Hindlimb muscle (tissue), 1 donor: ENCODE measurements around the gene ANKH. TPM values are rescaled to one million over a fixed set of nuclear protein-coding genes. Genes with fewer than 3 reads are reported as not detected.

ENCODE experiments used
- DNase-seq: peaks from one replicate; pipeline ENCODE4 v3.0.0-alpha.2; 2013
- polyA plus RNA-seq: library from polyadenylated mRNA; unstranded; fragments of 120-200 nt; gene quantifications from one replicate; pipeline ENCODE4 v1.2.1, GENCODE V29; 2013; ENCODE audit not compliant: insufficient read length

The ANKH gene
- polyA plus RNA-seq, 1 donor = 23.1 TPM

DNA sequence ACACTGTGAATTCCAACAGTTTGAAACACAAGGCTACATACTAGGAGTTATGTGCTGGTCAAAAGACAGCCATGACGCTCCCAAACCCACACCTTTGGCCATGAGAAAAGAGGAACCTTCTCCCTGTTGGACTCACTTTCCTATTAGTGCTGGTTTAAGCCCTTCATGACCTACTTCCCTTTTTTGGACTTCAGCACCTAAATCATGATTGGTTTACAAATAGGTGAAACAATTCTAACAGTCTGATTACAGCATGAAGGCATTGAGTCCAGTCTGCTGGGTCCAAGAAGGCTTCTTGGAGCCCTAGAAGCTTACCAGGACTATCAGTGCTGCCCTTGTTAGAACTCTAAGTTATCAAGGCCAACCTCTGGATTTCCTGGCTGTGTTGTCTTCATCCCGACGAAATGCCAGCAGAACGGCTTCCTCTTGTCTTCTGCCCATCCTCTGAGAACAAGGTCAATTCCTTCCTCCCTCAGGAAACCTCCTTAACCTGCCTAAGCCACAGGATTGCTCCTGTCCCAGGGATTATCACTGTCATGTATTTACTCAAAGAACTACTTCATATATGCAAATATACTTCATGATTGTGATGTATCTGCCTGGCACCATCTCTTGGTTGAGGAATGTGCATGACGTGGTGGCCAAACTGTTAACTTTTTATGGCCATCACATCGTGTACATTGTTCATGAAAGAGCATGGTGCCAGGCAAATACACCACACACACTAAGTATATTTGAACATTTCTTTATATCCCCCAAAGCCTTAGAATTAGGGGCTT is 83.6 kb downstream of the ANKH start:
- no peak for DNase-seq

DNA sequence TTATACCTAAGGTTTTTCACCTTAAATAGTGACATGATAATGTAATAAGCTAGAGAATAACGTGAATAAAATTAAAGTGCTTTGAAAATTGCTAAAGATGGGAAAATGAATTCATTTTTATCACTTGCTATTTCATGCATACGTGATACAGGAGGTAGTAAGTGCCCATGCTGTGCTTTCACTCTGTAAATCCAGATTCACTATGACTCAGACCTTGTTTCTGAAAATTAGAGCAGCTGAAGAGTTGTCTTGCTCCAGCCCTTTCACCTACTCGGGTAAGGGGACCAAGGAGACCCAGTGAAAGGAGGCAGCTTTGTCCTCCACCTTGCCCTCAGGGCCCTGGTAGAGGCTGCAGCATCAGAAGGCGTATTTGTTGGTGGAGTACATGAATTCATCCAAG is 87.9 kb downstream of the ANKH start:
- DNase-seq = no peak

DNA sequence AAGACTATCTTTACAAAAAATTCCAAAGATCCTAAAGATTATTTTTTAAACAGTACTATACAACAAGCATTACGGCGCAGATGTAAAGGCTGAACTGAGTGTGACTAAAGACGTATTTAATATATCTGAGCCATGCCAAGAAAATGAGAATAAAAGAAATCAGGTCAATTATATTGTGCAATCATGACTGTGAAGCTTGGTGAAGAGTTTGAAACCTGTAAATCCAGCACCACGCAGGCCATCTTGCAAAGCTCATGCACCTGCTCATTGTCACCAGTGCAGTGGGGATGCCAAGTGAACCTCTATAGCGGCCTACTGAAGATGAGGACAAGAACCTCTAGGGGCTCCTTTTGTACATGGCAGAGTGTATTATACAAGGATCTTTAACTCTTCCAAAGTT is 89.0 kb downstream of the ANKH start:
- DNase-seq = no peak

DNA sequence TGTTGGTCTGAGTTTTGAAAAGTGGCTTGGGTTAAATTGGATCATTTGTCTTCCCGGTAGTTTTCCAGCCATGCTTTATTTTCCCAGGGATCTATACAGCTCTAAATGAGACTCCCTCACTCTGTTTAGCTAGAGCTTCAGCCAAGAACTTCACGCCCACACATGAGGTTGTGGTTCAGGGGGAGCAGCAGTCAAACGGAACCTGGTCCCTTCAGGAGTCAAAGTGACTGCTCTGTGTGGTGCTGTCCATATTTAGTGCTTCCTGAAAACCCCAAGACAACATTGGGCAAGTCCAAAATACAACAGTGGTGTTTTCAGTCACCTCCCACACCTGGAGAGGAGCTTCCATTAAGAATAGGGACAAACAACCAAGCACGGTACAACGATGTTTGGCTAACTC is 90.5 kb downstream of the ANKH start:
- DNase-seq = no peak

DNA sequence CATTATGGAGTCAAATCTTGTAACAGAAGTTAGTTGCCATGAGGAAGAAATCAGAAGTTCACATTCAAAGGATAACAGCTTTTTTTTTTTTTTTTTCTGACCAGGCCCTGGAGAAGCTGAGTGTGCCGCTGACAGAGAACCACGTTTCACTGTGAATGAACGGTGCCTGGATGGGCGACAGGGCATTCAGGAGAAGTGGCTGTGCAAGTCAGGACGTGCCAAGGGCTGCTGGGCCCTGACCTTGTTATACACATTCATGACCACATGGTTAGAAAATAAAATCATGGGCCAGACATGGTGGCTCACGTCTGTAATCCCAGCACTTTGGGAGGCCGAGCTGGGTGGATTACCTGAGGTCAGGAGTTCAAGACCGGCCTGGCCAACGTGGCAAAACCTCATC is 91.6 kb downstream of the ANKH start:
- DNase-seq = no peak

DNA sequence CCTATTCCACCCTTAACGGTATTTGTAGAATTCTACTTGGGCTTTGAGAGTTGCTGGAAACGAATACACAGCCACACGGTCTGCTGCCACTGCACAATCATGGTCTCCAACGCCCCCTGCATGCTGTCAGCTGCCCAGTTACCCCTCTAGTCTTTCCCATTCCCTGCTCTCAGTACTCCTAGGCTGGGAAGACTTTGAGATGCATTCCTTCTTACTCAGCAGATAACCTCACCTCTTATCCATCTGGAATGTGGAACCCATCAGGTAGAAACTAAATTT is 92.8 kb downstream of the ANKH start:
- no peak for DNase-seq

DNA sequence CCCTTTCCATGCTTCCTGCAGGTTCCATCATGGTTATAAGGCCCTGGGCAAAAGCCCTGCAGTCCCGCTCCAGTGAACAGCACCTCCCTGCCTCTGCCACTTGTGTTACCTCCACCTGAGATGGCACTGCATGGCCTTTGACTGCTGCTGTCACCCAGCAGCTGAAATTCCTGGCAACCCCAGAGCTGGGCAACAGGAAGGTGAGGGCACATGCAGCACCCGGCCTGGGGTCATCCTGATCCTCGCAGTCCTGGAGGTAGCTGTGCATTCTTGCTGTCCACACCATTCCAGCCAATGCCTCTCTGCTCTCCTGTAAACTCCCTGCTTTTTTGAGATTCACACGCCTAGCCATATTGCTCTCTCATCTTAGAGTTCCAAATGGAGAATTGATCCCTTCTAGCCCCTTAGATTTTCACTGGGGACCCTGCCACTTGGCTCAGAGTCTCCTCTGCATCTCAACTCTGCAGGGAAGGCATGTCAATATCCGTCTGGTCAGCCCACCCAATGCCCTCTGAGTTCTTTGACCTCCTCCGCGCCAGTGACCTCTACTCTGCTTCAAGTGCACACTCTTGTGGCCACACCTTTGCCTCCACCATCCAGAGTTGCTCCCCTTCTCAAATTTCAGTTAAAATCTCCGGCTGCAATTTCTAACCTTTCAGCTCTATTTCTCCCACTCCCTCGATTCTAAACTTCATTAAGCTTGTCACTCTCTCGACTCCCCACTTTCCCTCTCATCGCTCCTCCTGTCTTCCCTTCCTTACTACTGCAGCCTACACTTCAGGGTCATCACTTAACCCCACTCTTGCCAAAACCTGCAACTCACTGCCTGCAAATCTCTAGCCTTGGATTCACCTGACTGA is 93.4 kb downstream of the ANKH start:
- no peak for DNase-seq

DNA sequence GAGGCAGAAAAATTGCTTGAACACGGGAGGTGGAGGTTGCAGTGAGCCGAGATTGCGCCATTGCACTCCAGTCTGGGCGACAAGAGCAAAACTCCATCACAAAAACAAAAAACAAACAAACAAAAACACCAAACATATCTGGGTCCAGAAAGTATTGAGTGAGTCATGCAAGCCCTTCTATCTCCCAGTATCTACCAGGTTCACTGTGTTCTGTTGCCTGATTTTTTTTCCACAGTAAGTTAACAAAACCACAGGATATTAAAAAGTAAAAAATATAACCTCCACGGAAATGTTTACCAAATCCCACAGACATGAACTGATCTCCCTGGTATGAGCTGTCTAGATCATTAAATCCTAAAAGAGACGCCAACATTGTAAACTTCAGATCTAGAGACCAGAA is 94.4 kb downstream of the ANKH start:
- DNase-seq = no peak

DNA sequence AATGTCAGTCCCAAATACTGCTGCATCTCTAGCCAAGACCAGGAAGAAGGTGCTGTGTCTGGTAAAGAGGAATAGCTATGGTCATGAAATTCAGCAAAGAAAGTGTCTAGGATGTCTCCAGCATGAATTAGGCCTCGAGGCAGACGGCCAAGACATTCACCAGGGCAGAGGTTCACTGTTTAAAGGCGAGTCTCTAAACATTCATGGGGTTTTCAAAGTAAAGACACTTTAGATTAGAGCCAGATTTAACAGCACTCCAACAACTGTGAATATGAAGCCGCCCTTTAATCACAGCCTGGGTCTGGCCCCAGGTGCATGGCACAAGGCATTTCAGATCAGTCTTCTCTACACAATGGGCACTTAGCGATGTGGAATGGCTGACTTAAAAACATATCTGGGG is 95.0 kb downstream of the ANKH start:
- no peak for DNase-seq

DNA sequence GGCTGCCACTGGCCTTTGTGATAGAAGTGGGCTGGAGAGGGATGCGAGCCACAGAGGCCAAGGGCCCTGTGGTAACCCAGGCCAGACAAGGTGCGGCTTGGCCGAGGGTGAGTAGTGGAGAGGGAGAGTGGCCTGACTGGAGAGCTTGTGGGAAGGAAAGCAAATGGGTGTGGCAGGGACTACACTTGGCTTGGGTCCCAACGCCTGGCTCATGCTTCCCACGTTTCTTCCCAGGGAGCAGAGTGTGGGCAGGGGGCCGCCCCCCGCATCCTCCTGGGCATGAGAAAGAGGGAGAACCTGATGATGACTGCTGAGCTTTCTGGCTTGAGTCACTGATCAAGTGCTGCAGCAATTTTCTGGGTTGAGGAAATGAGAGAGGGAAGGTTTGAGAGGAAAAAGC is 95.7 kb downstream of the ANKH start:
- no peak for DNase-seq

DNA sequence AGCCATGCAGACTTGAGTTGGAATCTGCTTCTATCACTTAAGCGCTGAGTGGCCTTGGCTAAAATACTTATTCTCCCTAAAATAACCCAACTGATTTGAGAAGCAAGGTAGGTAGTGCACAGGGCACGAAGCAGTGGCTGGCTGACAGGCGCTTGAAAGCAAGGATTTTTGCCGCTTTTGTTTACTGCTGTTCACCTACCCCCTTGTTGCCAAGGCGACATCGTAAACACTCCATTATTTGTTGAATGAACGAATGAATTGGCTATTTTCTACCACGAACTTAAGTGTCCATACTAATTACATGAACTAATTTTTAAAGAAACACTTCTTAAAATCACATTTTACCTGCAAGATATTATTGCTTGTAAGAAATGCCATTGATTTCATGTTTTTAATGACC is 98.0 kb downstream of the ANKH start:
- DNase-seq = no peak

DNA sequence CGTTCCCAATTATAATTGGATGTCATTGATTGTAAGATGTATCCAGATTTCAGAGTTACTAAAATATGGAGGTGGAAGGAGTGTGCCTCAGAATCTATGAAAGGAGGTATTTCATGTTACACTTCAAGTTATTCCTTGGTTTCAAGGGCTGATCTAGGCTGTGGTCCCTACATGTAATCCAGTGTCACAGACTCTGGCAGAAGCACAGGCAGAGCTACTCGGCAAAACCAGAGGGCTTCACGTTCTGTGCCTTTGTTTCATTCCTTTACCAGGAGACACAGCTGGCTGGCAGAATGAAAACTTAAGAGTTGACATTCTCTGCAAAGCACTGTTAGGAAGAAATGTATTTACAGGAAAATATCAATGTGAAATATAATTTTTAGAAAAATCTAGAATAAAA is 99.6 kb downstream of the ANKH start:
- DNase-seq = no peak

DNA sequence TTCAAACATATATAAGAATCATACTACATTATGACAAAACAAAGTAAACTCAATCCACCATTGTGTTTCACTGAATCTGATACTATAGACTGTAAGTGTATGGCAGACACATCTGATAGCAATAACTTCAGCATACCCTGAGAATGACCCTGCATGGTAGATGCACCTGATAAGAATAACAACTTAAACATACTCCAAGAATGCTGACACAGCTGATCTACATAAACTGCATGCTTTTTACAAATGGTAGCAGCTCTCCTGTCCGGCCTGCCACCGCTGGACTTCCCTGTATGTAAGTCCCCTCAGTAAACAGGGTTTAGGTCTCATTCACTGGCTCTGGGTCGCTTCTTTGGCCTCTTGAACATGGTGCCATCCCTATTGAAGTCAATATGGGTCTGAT is 100.4 kb downstream of the ANKH start:
- DNase-seq = no peak

DNA sequence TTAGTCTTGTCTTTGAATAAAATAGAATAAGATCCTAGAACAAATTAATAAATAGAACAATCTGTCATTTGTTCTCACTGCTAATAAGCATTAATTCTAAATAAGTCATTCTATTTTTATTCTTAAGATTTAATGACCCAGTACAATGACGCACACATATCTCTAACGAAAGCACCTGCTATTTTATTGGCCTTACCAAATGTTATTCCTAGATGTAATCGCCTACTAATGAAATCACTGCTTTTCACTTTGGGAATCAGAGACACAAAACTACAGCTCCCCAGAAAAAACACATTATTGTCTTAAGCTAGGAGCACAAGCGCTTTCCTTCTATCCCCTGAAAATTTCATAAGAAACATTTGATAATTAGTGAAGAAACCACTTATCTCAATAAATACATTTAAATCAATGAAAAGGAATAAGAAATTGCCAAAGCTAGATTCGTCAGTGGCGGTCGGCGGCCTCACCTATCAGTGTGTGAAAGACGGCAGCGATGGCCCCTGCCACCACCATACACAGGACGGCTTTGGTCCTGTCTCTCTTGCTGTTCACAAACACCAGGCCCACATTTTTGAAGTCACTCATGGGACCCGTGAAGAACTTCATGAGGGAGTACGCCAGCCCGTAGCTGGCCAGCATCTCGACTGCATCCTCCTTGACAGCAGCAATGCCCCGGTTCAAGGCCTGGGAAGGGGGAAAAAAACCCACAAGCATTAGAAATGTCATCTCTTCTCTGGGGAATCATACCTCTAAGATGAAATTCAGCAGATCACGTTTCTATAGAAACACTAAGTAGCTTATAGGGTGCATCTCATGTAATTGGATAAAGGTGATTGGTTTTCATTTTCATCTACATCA is 102.8 kb downstream of the ANKH start:
- no peak for DNase-seq

DNA sequence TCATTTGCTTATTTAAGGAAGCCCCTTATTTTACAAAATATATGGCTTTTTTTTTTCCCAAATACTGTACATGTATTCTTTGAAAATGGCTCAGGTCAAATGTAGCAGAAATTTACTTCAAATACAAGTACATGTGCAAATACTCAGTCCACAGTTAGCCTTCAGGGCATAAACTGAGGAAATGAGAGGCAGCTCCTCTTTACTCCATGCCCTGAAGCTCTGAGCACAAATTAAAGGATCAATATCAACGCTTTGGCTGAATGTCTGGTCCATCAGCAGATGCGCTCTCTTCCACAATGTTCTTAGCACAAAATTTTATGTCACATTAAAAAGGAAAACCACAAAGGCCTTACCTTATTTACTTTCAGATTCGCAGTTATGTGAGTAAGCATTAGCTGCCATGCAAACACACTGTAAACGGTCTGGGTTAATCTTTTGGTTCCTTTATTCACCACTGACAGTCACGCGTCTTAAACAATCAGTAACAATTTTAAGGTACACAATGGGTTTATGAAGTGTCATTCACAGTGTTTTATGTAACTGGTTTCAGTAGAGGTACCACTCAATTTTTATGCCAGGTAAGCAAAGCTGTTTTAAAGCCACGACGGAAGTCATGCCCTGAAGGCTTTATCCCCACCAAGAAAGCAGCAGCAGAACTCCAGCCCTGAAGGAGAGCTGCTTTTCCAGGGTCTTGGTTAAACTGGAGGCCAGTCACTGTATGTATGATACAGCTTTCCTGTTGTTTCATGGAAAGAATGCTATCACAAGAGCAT is 103.7 kb downstream of the ANKH start:
- DNase-seq = no peak

DNA sequence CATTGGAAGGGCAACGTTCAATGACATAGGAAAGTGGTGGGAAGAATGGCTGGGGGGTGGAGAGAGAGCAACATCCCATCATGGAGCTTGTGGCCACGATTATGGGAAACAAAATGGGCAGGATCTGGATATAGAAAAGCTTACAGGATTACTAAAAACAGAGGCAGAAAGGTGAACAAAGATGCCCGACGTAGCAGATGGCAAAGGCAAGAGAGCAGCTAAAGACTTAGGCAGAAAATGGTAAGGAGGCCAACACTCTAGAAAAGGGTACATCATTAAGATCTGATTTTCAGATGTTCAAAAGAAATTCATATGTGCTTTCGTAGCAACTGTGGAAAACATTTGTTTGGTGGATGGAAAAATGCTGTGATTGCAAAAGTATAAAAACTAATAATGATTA is 104.5 kb downstream of the ANKH start:
- no peak for DNase-seq

DNA sequence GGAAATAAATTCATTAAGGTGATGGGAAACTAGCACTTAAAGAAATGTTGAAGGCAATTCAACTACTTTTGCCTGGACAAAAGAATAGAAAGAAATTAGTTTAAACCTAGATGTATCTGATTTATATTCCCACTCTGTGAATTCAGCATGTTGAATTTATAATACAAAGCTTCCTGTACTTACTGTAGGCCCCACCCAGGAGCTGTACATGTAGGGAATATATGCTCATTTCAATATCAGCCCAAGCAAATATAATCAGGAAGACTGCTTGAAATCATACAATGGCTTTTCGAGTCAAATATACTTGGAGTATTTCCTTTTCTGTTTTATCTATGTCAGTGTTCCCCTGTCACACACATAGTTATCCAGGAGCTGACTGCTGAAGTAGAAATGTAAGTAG is 105.0 kb downstream of the ANKH start:
- DNase-seq = no peak

DNA sequence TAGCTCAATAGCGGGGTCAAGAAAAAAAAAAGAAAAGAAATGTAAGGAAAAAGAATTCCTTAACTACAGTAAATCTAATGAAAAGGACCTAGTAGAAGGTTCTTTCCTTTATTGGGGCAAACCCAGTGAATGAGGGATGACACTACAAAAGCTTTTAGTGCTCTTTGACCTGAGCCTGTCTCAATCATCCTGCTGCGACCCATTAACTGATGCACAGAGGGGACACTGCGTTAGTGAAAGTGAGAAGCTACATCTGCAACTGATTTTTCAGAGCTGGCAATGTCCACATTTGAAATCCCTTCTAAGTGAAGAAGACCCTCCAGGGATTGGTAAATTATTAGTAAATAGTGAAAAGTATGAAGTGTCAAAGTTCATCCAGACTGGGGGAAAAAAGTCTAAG is 106.0 kb downstream of the ANKH start:
- no peak for DNase-seq

DNA sequence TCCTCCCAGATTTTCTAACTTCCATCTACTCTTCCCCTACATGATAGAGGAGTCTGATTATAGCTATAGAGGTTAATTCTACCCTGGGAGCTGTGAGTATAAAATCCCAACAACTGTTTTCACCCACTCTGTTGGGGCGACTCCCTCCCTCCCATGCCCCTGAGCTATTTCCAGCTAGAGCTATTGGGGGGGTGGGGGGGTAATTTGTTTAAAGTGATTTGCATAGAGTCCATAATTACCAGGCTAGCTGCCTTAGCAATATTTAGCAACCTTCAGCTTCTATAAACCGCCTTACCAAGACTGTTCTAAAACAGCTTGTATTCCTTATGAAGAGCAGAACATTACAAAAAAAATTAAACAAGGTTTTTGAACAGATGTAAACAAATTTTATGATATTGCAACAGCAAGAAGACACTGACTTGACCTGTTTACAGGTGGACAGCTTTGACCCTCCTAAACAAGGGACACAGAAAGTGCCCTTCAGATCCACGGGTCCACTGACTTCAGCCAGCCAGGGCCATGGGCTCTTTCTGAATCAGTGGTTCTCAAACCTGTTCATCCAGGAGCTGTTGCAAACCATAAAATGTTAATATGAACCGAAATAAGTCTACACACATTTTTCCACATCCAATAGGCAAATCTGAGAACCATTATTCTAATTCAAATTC is 108.9 kb downstream of the ANKH start:
- no peak for DNase-seq

DNA sequence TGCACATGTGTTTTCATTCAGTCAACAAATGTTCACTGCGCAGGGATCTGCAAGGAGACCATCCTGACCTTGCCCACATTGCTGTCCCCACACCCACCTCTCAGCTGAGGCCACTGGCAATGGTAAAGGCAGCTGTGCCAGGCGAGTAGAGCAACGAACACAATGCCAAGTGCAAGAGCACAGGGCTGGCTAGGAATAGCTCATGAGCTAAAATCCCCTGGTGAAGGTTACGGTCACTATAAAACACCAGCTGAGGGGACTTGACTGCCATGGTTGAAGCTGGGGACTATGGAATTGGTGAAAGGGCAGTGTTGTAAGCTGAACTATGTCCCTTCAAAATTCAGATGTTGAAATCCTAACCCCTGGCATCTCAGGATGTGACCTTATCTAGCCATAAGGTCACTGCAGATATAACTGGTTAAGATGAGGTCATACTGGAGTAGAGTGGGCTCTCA is 111.0 kb downstream of the ANKH start:
- DNase-seq = no peak

DNA sequence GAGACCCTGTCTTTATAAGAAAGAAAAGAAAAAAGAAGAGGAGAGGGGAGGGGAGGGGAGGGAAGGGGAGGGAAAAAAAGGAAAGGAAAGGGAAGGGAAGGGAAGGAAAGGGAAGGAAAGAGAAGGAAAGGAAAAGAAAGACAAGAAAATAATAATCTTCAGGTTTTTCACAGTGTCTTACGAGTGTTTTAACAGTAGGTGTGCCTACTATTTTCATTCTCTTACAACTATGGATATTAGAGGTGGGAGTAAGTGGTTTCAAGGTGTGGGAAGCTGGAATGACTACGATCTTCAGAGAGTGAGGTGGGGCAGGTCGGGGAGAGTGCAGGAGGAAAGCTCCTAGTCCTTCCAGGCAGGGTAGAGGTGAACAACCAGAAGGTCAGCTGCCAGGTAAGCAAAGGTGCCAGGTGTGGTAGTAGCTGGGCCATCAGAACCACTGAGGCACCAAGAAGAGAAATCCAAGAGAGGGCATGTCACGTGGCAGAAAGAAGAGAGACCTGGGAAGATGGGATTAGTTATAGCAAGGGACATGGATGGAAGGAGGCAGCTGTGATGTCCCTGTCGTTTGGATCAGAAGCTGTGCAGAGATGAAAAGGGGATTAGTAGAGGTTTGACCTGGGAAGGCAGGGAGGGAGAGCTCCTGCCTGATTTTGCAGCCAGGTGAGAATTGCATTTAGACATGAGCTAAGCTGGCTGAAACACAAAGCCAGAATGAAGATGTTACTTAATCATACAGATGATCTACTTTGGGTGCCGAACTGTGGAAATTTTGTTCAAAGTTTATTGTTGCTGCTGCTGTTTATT is 111.6 kb downstream of the ANKH start:
- DNase-seq = no peak
